ENCODE measurements around the gene SLITRK6. TPM values are rescaled to one million over a fixed set of nuclear protein-coding genes. Genes with fewer than 3 reads are reported as not detected.

SLITRK6 gene
- total RNA-seq, result 1 to 10 TPM in 2 of 9 donors, under 1 TPM in 7; 0.10 to 1.6 (median 0.42) TPM
- polyA plus RNA-seq, result under 1 TPM; 0.10 to 0.48 (median 0.13) TPM
- long read RNA-seq, donor 1, result 0 reads
- long read RNA-seq, donor 2, result 0 reads
- long read RNA-seq, donor 3, result 0 reads
- long read RNA-seq, donor 4, result 0 reads
- long read RNA-seq, donor 5, result 0 reads
- long read RNA-seq, donor 6, result 0 reads
- long read RNA-seq, donor 7, result 0 reads
- long read RNA-seq, donor 8, full-length matches to known transcripts, result 2 of 2 reads
- long read RNA-seq, donor 8, partial matches to known transcripts, result 0 of 2 reads
- long read RNA-seq, donor 8, other reads (novel, unspliced or antisense), result 0 of 2 reads
- long read RNA-seq, donor 9, full-length matches to known transcripts, result 2 of 2 reads
- long read RNA-seq, donor 9, partial matches to known transcripts, result 0 of 2 reads
- long read RNA-seq, donor 9, other reads (novel, unspliced or antisense), result 0 of 2 reads
- long read RNA-seq, donor 10, full-length matches to known transcripts, result 1 of 1 reads
- long read RNA-seq, donor 10, partial matches to known transcripts, result 0 of 1 reads
- long read RNA-seq, donor 10, other reads (novel, unspliced or antisense), result 0 of 1 reads

GRCh38 chr13:85799097-85799582 is at the start of gene SLITRK6:
Gene SLITRK6 (minus strand): TSS chr13:85799419. CDS start chr13:85796508, 2,911 bp downstream.
- no peaks in the 10 kb centered on the region for H3K27me3 ChIP-seq
- no peaks in the 10 kb centered on the region for H3K9me3 ChIP-seq (replicated peaks in 1 of 3)
- TF ChIP-seq CTCF (IDR thresholded peaks at IDR 0.05) (no peak), POLR2A (IDR thresholded peaks at IDR 0.05) (no peak)
- intact Hi-C loops (cut with DNase I), result no loop called here
- no peak within 1 kb of the TSS for H3K27ac ChIP-seq
- H3K36me3 ChIP-seq (replicated peaks in 1 of 2), result no peaks in the 10 kb centered on the region
- no peak for DNase-seq
- WGBS, 4 donors, result 16 to 21% (median 18%) methylated on average over 3 of the region's 3 CpGs
- H3K4me1 ChIP-seq (replicated peaks in 1 of 2), result no peaks in the 10 kb centered on the region
- no peak within 1 kb of the TSS for H3K4me3 ChIP-seq

GRCh38 chr13:85847012-85847411 is 47.8 kb upstream of the SLITRK6 start:
- H3K4me3 ChIP-seq, result no peak overlapping the region
- no peak for DNase-seq
- intact Hi-C loops (cut with DNase I), result no loop called here
- TF ChIP-seq POLR2A (IDR thresholded peaks at IDR 0.05) (no peak), CTCF (IDR thresholded peaks at IDR 0.05) (no peak)
- H3K9me3 ChIP-seq (replicated peaks in 1 of 3), result no peaks in the 10 kb centered on the region
- 72 to 85% (median 79%) methylated on average over 6 of the region's 6 CpGs for WGBS, 4 donors
- no peaks in the 10 kb centered on the region for H3K4me1 ChIP-seq (replicated peaks in 1 of 2)
- H3K36me3 ChIP-seq (replicated peaks in 1 of 2), result no peaks in the 10 kb centered on the region
- no peak overlapping the region for H3K27ac ChIP-seq
- H3K27me3 ChIP-seq, result no peaks in the 10 kb centered on the region

- 47 to 53% (median 50%) methylated on average over 2 of the region's 2 CpGs for WGBS, 4 donors
- DNase-seq, result no peak
- intact Hi-C loops (cut with DNase I), result no loop called here
Measured at GRCh38 chr13:85841427-85841826, 42.2 kb upstream of the SLITRK6 start.

More at GRCh38 chr13:85841427-85841826, 42.2 kb upstream of the SLITRK6 start:
- Histone ChIP-seq H3K4me3 (no peak overlapping the region), H3K4me1 (replicated peaks in 1 of 2) (no peaks in the 10 kb centered on the region), H3K9me3 (replicated peaks in 1 of 3) (no peaks in the 10 kb centered on the region), H3K36me3 (replicated peaks in 1 of 2) (no peaks in the 10 kb centered on the region), H3K27ac (no peak overlapping the region), H3K27me3 (no peaks in the 10 kb centered on the region)
- TF ChIP-seq CTCF (IDR thresholded peaks at IDR 0.05) (no peak), POLR2A (IDR thresholded peaks at IDR 0.05) (no peak)

All from adrenal gland (tissue), 19 donors.